Neural crest cell (in vitro differentiated cells): ENCODE data around the gene TICRR. TPM values are rescaled to one million over a fixed set of nuclear protein-coding genes. Genes with fewer than 3 reads are reported as not detected.
A peak's percentile ranks its signal among the peaks of the same experiment; 100 is the strongest.
"Not testable (repeated sequence)": the region's sequence is repeated elsewhere in the genome, so short reads cannot be mapped to it uniquely, and the experiment has no call there.

Experiments
- DNase-seq: peaks from one replicate; pipeline ENCODE4 v3.0.0; 2021; ENCODE audit warnings: low read depth, mixed read lengths, low spot score
- H3K27ac Mint-ChIP-seq: one replicate; pipeline ENCODE4 v1.8.0; 2021; ENCODE audit warnings: mild to moderate bottlenecking, mixed read lengths; ENCODE audit not compliant: unreplicated experiment
- H3K27me3 Mint-ChIP-seq: 2 replicates; pipeline ENCODE4 v1.8.0; 2021; ENCODE audit warnings: low read depth, mild to moderate bottlenecking, mixed read lengths
- H3K36me3 Mint-ChIP-seq: 2 replicates; pipeline ENCODE4 v1.8.0; 2021; ENCODE audit warnings: low read depth, mild to moderate bottlenecking, mixed read lengths
- H3K4me1 Mint-ChIP-seq: 2 replicates; pipeline ENCODE4 v1.8.0; 2021; ENCODE audit warnings: mixed read lengths
- H3K4me3 Mint-ChIP-seq: one replicate; pipeline ENCODE4 v1.8.0; 2021; ENCODE audit warnings: mild to moderate bottlenecking, mixed read lengths
- H3K9me3 Mint-ChIP-seq: 2 replicates; pipeline ENCODE4 v1.8.0; 2021; ENCODE audit warnings: mixed read lengths
- total RNA-seq: library from RNA; stranded (reverse); gene quantifications from 2 replicates; pipeline ENCODE4 v1.2.1, GENCODE V29; 2021
- TF ChIP-seq, protein P1 (sequence below): fragments of 200-600 bp; sonication (generic); conservative IDR thresholded peaks from 2 replicates; pipeline ENCODE4 v1.5.0; 2021; ENCODE audit warnings: antibody characterized with exemption, mild to moderate bottlenecking

Gene TICRR
- total RNA-seq, 1 donor from 2014 or later, result 43.0 TPM

DNA sequence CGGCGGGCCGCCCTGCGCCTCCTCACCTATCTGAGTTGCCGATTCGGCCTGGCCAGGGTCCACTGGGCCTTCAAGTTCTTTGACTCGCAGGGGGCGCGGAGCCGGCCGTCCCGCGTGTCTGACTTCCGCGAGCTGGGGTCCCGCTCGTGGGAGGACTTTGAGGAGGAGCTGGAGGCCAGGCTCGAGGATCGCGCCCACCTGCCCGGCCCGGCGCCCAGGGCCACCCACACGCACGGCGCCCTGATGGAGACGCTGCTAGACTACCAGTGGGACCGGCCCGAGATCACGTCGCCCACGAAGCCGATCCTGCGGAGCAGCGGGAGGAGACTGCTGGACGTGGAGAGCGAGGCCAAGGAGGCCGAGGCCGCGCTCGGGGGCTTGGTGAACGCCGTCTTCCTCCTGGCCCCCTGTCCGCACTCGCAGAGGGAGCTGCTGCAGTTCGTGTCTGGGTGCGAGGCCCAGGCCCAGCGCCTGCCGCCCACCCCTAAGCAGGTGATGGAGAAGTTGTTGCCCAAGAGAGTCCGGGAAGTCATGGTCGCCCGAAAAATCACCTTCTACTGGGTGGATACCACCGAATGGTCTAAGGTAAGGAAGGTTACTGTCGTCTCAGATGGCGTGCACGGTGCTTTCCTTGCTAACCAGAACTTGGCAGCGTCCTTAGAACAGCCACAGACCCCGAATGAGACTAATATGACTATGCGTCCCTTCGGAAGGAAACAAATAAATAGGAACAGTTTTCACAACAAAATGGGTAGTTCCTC lies 567 bp downstream of the TICRR start:
- peaks cover 44% of the 10 kb centered on the region for H3K4me1 Mint-ChIP-seq
- peak overlapping the region; percentile 58 for H3K27ac Mint-ChIP-seq
- H3K36me3 Mint-ChIP-seq, result peaks cover 8% of the 10 kb centered on the region
- H3K9me3 Mint-ChIP-seq, result no peaks in the 10 kb centered on the region
- DNase-seq, result peak; percentile 26
- H3K27me3 Mint-ChIP-seq, result no peaks in the 10 kb centered on the region
- peak overlapping the region; percentile 91 for H3K4me3 Mint-ChIP-seq
- TF ChIP-seq, protein P1, sequence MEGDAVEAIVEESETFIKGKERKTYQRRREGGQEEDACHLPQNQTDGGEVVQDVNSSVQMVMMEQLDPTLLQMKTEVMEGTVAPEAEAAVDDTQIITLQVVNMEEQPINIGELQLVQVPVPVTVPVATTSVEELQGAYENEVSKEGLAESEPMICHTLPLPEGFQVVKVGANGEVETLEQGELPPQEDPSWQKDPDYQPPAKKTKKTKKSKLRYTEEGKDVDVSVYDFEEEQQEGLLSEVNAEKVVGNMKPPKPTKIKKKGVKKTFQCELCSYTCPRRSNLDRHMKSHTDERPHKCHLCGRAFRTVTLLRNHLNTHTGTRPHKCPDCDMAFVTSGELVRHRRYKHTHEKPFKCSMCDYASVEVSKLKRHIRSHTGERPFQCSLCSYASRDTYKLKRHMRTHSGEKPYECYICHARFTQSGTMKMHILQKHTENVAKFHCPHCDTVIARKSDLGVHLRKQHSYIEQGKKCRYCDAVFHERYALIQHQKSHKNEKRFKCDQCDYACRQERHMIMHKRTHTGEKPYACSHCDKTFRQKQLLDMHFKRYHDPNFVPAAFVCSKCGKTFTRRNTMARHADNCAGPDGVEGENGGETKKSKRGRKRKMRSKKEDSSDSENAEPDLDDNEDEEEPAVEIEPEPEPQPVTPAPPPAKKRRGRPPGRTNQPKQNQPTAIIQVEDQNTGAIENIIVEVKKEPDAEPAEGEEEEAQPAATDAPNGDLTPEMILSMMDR, result no peak

DNA sequence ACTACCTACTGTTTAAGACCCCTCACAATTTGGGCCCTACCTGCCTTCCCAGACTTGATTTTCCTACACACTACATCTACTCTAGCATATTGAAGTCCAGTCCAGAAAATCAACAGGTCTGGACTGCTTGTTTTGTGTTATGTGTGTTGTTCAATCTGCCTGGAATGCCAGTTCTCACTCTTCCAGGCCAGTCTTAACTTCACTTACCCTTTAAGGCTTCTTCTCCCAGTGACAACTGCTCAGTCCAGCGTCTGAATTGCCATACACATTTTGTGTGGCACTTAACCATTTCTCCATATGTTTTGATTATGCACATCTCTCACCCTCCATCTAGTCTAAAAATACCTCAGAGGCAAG lies 1.1 kb downstream of the TICRR start:
- Mint-ChIP-seq H3K36me3 (peaks cover 8% of the 10 kb centered on the region), H3K9me3 (no peaks in the 10 kb centered on the region), H3K4me3 (peak overlapping the region; percentile 91), H3K27ac (peak overlapping the region; percentile 54), H3K27me3 (no peaks in the 10 kb centered on the region), H3K4me1 (peaks cover 47% of the 10 kb centered on the region)
- TF ChIP-seq, protein P1, result no peak
- DNase-seq, result no peak

- H3K36me3 Mint-ChIP-seq, result peaks cover 8% of the 10 kb centered on the region
- H3K27me3 Mint-ChIP-seq, result no peaks in the 10 kb centered on the region
- TF ChIP-seq, protein P1, result no peak
- peak overlapping the region; percentile 84 for H3K4me3 Mint-ChIP-seq
- peak overlapping the region; percentile 45 for H3K27ac Mint-ChIP-seq
- peaks cover 48% of the 10 kb centered on the region for H3K4me1 Mint-ChIP-seq
- no peaks in the 10 kb centered on the region for H3K9me3 Mint-ChIP-seq
- no peak for DNase-seq
Measured at GRCh38 chr15:89577776-89578115, 2.5 kb downstream of the TICRR start.

DNA sequence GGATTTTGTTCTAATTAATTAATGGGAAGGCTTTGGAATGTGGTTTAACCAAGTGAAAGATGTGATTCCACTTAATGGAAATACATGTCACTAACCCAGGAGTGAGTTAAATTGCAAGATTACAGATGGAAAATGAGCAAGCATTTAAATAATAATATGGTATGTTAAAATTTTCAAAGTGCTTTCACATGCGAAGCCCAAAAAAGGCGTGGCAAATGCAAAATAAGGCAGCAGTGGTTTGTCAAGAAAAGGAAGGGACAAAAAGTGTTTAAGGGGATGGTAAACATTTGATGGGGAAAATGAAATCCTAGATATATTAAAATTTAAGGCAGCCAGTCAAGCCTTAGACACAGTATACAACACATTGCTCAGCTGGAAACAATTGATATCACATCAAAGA lies 2.9 kb downstream of the TICRR start:
- peak overlapping the region; percentile 45 for H3K27ac Mint-ChIP-seq
- H3K9me3 Mint-ChIP-seq, result no peaks in the 10 kb centered on the region
- H3K36me3 Mint-ChIP-seq, result peaks cover 8% of the 10 kb centered on the region
- peak overlapping the region; percentile 84 for H3K4me3 Mint-ChIP-seq
- H3K27me3 Mint-ChIP-seq, result no peaks in the 10 kb centered on the region
- DNase-seq, result no peak
- peaks cover 48% of the 10 kb centered on the region for H3K4me1 Mint-ChIP-seq
- TF ChIP-seq, protein P1, result no peak

- H3K27me3 Mint-ChIP-seq, H3K4me3 Mint-ChIP-seq, DNase-seq, H3K36me3 Mint-ChIP-seq, H3K27ac Mint-ChIP-seq, H3K9me3 Mint-ChIP-seq: not testable (repeated sequence)
- peaks cover 43% of the 10 kb centered on the region for H3K4me1 Mint-ChIP-seq
Measured at GRCh38 chr15:89580747-89581146, 5.5 kb downstream of the TICRR start.

GRCh38 chr15:89586651-89587050 lies 11.4 kb downstream of the TICRR start:
- DNase-seq, result no peak
- Mint-ChIP-seq H3K27ac (no peak overlapping the region), H3K27me3 (no peaks in the 10 kb centered on the region), H3K4me1 (peaks cover 5% of the 10 kb centered on the region), H3K36me3 (no peaks in the 10 kb centered on the region), H3K4me3 (no peak overlapping the region), H3K9me3 (no peaks in the 10 kb centered on the region)
- TF ChIP-seq, protein P1, result no peak
